Endothelial cell of hepatic sinusoid (primary cell): ENCODE data around the gene HOXC5.

Experiments used
- in situ Hi-C: cut with HindIII; loops from 2 replicates; pipeline ENCODE4 v1.10.0; 2017; ENCODE audit warnings: low sequenced_read_pairs

Gene HOXC5

GRCh38 chr12:54032627-54033100 lies at the start of gene HOXC5:
HOXC5 (plus strand) TSS chr12:54033050; CDS start chr12:54033123, 73 bp downstream.
- in situ Hi-C loops = no loop called here

GRCh38 chr12:53983568-53983949 lies 49.3 kb upstream of the HOXC5 start:
- in situ Hi-C loops = loop anchor here (5.0 kb wide), 1 partner anchor 41 kb away; no protein-coding TSS in a partner anchor

GRCh38 chr12:53983950-53984572 lies 48.8 kb upstream of the HOXC5 start:
- in situ Hi-C loops = loop anchor here (5.0 kb wide), 1 partner anchor 42 kb away; no protein-coding TSS in a partner anchor

GRCh38 chr12:53984901-53985691 lies 47.8 kb upstream of the HOXC5 start, which contains the start of gene HOXC10:
HOXC10 (plus strand) TSS chr12:53985146; CDS start chr12:53985260, 114 bp downstream.
- in situ Hi-C loops = loop anchor here (5.0 kb wide), 1 partner anchor 43 kb away; no protein-coding TSS in a partner anchor

- in situ Hi-C loops = no loop called here
These were observed 47.2 kb upstream of the HOXC5 start for GRCh38 chr12:53985692-53985993.

- in situ Hi-C loops = no loop called here
These were observed 46.7 kb upstream of the HOXC5 start for GRCh38 chr12:53985994-53986685.

- in situ Hi-C loops = no loop called here
These were observed 46.0 kb upstream of the HOXC5 start for GRCh38 chr12:53986686-53987483.

GRCh38 chr12:53987787-53988230 lies 45.0 kb upstream of the HOXC5 start:
- in situ Hi-C loops = no loop called here

- in situ Hi-C loops = no loop called here
These were observed 44.2 kb upstream of the HOXC5 start for GRCh38 chr12:53988541-53989226.

GRCh38 chr12:53989227-53990113 lies 43.4 kb upstream of the HOXC5 start:
- in situ Hi-C loops = loop anchor here (5.0 kb wide), 1 partner anchor 228 kb away; no protein-coding TSS in a partner anchor

- in situ Hi-C loops = loop anchor here (5.0 kb wide), 1 partner anchor 227 kb away; no protein-coding TSS in a partner anchor
These were observed 42.4 kb upstream of the HOXC5 start for GRCh38 chr12:53990311-53991076.

- in situ Hi-C loops = loop anchor here (5.0 kb wide), 1 partner anchor 226 kb away; no protein-coding TSS in a partner anchor
These were observed 41.8 kb upstream of the HOXC5 start for GRCh38 chr12:53991077-53991460.

- in situ Hi-C loops = loop anchor here (5.0 kb wide), 1 partner anchor 225 kb away; no protein-coding TSS in a partner anchor
These were observed 40.4 kb upstream of the HOXC5 start for GRCh38 chr12:53992377-53992889.

- in situ Hi-C loops = loop anchor here (5.0 kb wide), 1 partner anchor 224 kb away; no protein-coding TSS in a partner anchor
These were observed 39.5 kb upstream of the HOXC5 start for GRCh38 chr12:53993162-53994008.

GRCh38 chr12:53994009-53994263 lies 38.9 kb upstream of the HOXC5 start:
- in situ Hi-C loops = loop anchor here (5.0 kb wide), 1 partner anchor 223 kb away; no protein-coding TSS in a partner anchor

- in situ Hi-C loops = loop anchor here (5.0 kb wide), 1 partner anchor 223 kb away; no protein-coding TSS in a partner anchor
These were observed 38.4 kb upstream of the HOXC5 start for GRCh38 chr12:53994264-53995001.
